ELF-1 (cell line): ENCODE results near the gene SDR39U1.
"Not testable (repeated sequence)": the region's sequence is repeated elsewhere in the genome, so short reads cannot be mapped to it uniquely, and the experiment has no call there.

ENCODE experiments used
- DNase-seq: peaks from one replicate; pipeline ENCODE4 v3.0.0-alpha.2; 2016; ENCODE audit warnings: low read depth, low spot score

SDR39U1 gene

GRCh38 chr14:24442240-24443052 lies at the start of gene SDR39U1:
Gene SDR39U1 (minus strand): TSS chr14:24442776. CDS start chr14:24442769, 7 bp downstream.
- peak; percentile 99 for DNase-seq

- DNase-seq = peak; percentile 13
Measured at GRCh38 chr14:24491586-24492408, 49.2 kb upstream of the SDR39U1 start.

GRCh38 chr14:24483604-24484252 lies 41.2 kb upstream of the SDR39U1 start:
- DNase-seq = peak; percentile 63

GRCh38 chr14:24482699-24483303 lies 40.2 kb upstream of the SDR39U1 start:
- not testable (repeated sequence) for DNase-seq

- DNase-seq = peak; percentile 92
Measured at GRCh38 chr14:24481622-24482324, 39.2 kb upstream of the SDR39U1 start.

- peak; percentile 43 for DNase-seq
Measured at GRCh38 chr14:24479999-24480398, 37.4 kb upstream of the SDR39U1 start.

GRCh38 chr14:24475261-24475660 lies 32.7 kb upstream of the SDR39U1 start:
- no peak for DNase-seq

GRCh38 chr14:24473211-24473610 lies 30.6 kb upstream of the SDR39U1 start:
- DNase-seq = no peak

GRCh38 chr14:24470450-24470849 lies 27.9 kb upstream of the SDR39U1 start:
- not testable (repeated sequence) for DNase-seq

- no peak for DNase-seq
Measured at GRCh38 chr14:24465805-24466204, 23.2 kb upstream of the SDR39U1 start.

- DNase-seq = no peak
Measured at GRCh38 chr14:24465368-24465767, 22.8 kb upstream of the SDR39U1 start.

GRCh38 chr14:24463884-24464785 lies 21.6 kb upstream of the SDR39U1 start:
- DNase-seq = no peak

- no peak for DNase-seq
Measured at GRCh38 chr14:24463017-24463883, 20.7 kb upstream of the SDR39U1 start.

GRCh38 chr14:24461336-24461735 lies 18.8 kb upstream of the SDR39U1 start:
- DNase-seq = no peak

GRCh38 chr14:24459331-24459730 lies 16.8 kb upstream of the SDR39U1 start:
- DNase-seq = no peak

GRCh38 chr14:24458736-24459135 lies 16.2 kb upstream of the SDR39U1 start:
- DNase-seq = no peak

GRCh38 chr14:24456980-24457379 lies 14.4 kb upstream of the SDR39U1 start:
- no peak for DNase-seq

- DNase-seq = not testable (repeated sequence)
Measured at GRCh38 chr14:24450828-24451227, 8.3 kb upstream of the SDR39U1 start.

- DNase-seq = no peak
Measured at GRCh38 chr14:24443053-24443665, 583 bp upstream of the SDR39U1 start.
